GM18873 (cell line): ENCODE results near the gene SDCCAG8.
A peak's percentile ranks its signal among the peaks of the same experiment; 100 is the strongest.

Experiments
- ATAC-seq: cut with Tn5 transposase; IDR thresholded peaks from one replicate; pipeline ENCODE4 v1.9.1; 2021; ENCODE audit warnings: mild to moderate bottlenecking, moderate library complexity, moderate number of reproducible peaks; ENCODE audit not compliant: unreplicated experiment, low FRiP score

The SDCCAG8 gene

GRCh38 chr1:243253926-243254232 is 2.0 kb upstream of the SDCCAG8 start:
- ATAC-seq = no peak

- ATAC-seq = no peak
These were observed 1.5 kb upstream of the SDCCAG8 start for GRCh38 chr1:243254233-243254926.

- ATAC-seq = peak; percentile 48
These were observed 682 bp upstream of the SDCCAG8 start, which contains the start of gene CEP170 for GRCh38 chr1:243254927-243255790. Gene CEP170 (minus strand): TSS chr1:243255281. CDS start chr1:243225280, 30,001 bp downstream.

GRCh38 chr1:243256590-243256989 is 749 bp downstream of the SDCCAG8 start:
- ATAC-seq = no peak

- ATAC-seq = no peak
These were observed 1.3 kb downstream of the SDCCAG8 start for GRCh38 chr1:243257189-243257588.

- no peak for ATAC-seq
These were observed 2.9 kb downstream of the SDCCAG8 start for GRCh38 chr1:243258731-243259130.

- ATAC-seq = no peak
These were observed 4.5 kb downstream of the SDCCAG8 start for GRCh38 chr1:243260221-243260880.

GRCh38 chr1:243261390-243261789 is 5.5 kb downstream of the SDCCAG8 start:
- ATAC-seq = no peak

GRCh38 chr1:243264717-243265116 is 8.9 kb downstream of the SDCCAG8 start:
- ATAC-seq = no peak

GRCh38 chr1:243266231-243266630 is 10.4 kb downstream of the SDCCAG8 start:
- ATAC-seq = no peak

GRCh38 chr1:243267471-243267880 is 11.6 kb downstream of the SDCCAG8 start:
- ATAC-seq = no peak

GRCh38 chr1:243267914-243268653 is 12.2 kb downstream of the SDCCAG8 start:
- ATAC-seq = no peak

- no peak for ATAC-seq
These were observed 13.1 kb downstream of the SDCCAG8 start for GRCh38 chr1:243268751-243269460.

- ATAC-seq = no peak
These were observed 13.6 kb downstream of the SDCCAG8 start for GRCh38 chr1:243269461-243269801.

- ATAC-seq = no peak
These were observed 14.4 kb downstream of the SDCCAG8 start for GRCh38 chr1:243270097-243270864.

- ATAC-seq = no peak
These were observed 16.2 kb downstream of the SDCCAG8 start for GRCh38 chr1:243271996-243272395.

- ATAC-seq = no peak
These were observed 16.6 kb downstream of the SDCCAG8 start for GRCh38 chr1:243272401-243272800.

- no peak for ATAC-seq
These were observed 17.7 kb downstream of the SDCCAG8 start for GRCh38 chr1:243273506-243273905.

- no peak for ATAC-seq
These were observed 18.1 kb downstream of the SDCCAG8 start for GRCh38 chr1:243273945-243274344.
